Transverse colon (tissue), 3 donors: ENCODE results near the gene ARHGAP40.

Experiments used
- EP300 ChIP-seq: sonication (generic); formaldehyde crosslinking; IDR thresholded peaks from one replicate; pipeline ENCODE4 v1.6.1; 2017; ENCODE audit warnings: antibody characterized with exemption, low read depth
- POLR2A ChIP-seq: fragments of 450-650 bp; IDR thresholded peaks from one replicate; pipeline ENCODE4 v1.6.1; 2016; ENCODE audit warnings: antibody characterized with exemption, mild to moderate bottlenecking, moderate library complexity
- POLR2AphosphoS5 ChIP-seq, 3 donors: sonication (generic); formaldehyde crosslinking; IDR thresholded peaks; one replicate each; pipeline ENCODE4 v1.6.1; 2016; ENCODE audit warnings: antibody characterized with exemption in 3 of 3

DNA sequence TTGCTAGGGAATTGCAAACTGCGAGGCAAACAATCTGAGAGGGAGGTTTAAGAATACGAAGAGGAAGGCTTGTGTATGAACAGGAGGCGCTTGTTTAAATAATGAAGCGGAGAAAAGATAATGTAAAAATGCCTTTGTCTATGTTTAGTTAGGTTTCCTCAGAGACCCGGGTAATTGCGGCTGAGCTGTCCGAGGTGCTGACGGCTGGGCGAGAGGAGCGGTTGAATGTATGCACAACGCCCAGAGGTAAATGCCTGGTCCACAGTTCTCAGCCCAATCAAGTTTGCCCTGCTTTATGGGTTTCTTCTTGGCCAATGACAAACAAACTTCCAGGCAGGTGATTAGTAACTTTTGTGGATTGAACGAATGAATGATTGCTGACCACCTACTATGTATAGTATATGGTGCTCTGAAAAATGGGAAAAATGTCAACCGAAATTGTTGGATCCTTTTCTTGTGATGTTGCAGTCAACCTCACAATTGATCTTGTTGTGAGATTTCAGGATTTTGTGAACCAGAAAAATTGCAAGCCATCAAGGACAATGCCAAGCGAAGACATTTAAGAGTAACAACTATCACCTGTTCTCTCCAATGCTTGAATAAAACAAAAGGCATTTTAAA lies 84.4 kb downstream of the ARHGAP40 start:
- TF ChIP-seq EP300 (no peak), POLR2AphosphoS5 (IDR thresholded peaks at IDR 0.05) (no peak), POLR2A (no peak)
